ENCODE measurements around the gene C1QTNF9B.

C1QTNF9B gene

GRCh38 chr13:23858546-23858945 is 38.8 kb downstream of the C1QTNF9B start:
- no peak for TF ChIP-seq SIN3A (IDR thresholded peaks at IDR 0.05; ENCODE audit: borderline replicate concordance, insufficient read depth, low read length)
- TF ChIP-seq, protein P1, sequence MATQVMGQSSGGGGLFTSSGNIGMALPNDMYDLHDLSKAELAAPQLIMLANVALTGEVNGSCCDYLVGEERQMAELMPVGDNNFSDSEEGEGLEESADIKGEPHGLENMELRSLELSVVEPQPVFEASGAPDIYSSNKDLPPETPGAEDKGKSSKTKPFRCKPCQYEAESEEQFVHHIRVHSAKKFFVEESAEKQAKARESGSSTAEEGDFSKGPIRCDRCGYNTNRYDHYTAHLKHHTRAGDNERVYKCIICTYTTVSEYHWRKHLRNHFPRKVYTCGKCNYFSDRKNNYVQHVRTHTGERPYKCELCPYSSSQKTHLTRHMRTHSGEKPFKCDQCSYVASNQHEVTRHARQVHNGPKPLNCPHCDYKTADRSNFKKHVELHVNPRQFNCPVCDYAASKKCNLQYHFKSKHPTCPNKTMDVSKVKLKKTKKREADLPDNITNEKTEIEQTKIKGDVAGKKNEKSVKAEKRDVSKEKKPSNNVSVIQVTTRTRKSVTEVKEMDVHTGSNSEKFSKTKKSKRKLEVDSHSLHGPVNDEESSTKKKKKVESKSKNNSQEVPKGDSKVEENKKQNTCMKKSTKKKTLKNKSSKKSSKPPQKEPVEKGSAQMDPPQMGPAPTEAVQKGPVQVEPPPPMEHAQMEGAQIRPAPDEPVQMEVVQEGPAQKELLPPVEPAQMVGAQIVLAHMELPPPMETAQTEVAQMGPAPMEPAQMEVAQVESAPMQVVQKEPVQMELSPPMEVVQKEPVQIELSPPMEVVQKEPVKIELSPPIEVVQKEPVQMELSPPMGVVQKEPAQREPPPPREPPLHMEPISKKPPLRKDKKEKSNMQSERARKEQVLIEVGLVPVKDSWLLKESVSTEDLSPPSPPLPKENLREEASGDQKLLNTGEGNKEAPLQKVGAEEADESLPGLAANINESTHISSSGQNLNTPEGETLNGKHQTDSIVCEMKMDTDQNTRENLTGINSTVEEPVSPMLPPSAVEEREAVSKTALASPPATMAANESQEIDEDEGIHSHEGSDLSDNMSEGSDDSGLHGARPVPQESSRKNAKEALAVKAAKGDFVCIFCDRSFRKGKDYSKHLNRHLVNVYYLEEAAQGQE (IDR thresholded peaks at IDR 0.05; ENCODE audit: insufficient read depth in 1 of 2, low read depth in 2 of 2, low read length in 2 of 2), result no peak
- no peak for TF ChIP-seq POLR2AphosphoS5 (IDR thresholded peaks at IDR 0.05; ENCODE audit: low read depth, low read length)
- TF ChIP-seq TAF1 (IDR thresholded peaks at IDR 0.05; ENCODE audit: borderline replicate concordance, insufficient read depth, low read length), result no peak
- no peak for TF ChIP-seq FOXP2 (optimal IDR thresholded peaks at IDR 0.05; ENCODE audit: borderline replicate concordance, extremely low read depth, extremely low read length, insufficient read depth)

DNA sequence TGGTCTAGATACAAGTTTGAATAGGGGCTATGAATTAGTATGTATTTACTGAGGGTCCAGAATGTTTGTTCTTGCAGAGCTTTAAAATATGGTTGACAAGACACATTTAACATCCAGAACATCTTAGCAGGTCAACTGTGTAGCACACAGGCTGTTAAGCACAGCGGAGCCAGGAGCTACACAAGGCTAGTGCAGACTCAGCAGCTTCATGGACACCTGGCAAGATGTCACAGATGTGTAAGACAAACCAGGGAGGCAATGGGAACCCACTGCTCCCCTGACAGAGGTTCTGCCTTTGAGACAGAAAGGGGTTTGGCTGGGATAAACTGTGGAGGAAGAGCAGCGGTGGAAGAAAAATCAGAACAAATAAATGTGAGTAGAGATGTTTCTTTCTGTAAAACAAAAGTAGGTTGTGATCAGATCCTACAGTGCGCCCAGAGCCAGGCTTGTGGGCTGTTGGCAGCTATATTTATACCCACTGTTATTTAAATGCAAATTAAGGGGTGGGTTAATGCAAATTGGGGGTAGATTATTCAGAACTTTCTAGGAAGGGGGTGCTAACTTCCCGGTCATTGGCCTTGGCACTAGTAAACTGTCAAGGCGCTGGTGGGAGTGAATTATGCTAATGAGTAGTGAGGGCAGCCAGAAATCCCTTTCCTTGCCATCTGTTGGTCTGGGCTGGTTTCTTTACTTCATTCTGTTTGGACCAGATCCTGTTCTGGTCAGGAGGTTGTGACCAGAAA is 41.1 kb downstream of the C1QTNF9B start:
- no peak for TF ChIP-seq POLR2AphosphoS5 (IDR thresholded peaks at IDR 0.05; ENCODE audit: low read depth, low read length)
- TF ChIP-seq FOXP2 (optimal IDR thresholded peaks at IDR 0.05; ENCODE audit: borderline replicate concordance, extremely low read depth, extremely low read length, insufficient read depth), result no peak
- TF ChIP-seq SIN3A (IDR thresholded peaks at IDR 0.05; ENCODE audit: borderline replicate concordance, insufficient read depth, low read length), result no peak
- TF ChIP-seq TAF1 (IDR thresholded peaks at IDR 0.05; ENCODE audit: borderline replicate concordance, insufficient read depth, low read length), result no peak
- TF ChIP-seq, protein P1 (IDR thresholded peaks at IDR 0.05; ENCODE audit: insufficient read depth in 1 of 2, low read depth in 2 of 2, low read length in 2 of 2), result no peak

DNA sequence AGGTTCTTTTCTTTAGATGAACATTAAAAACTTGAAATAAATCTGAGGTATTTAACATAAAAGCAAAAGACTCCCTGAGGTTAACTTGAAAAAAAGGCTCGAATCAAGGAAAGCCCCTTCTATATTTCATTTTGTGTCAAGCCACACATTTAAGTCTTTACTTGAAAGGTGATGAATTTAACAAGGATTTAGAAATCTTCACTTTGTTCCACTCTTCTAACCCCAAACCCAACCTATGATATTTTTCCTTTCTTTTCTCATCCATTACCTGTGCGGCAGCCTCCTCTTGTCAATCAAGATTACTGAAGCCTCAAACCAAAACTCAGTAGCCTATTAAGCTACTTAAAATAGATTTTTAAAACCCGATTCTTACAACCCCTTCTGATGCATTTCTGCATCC is 41.9 kb downstream of the C1QTNF9B start:
- TF ChIP-seq TAF1 (IDR thresholded peaks at IDR 0.05; ENCODE audit: borderline replicate concordance, insufficient read depth, low read length) (no peak), SIN3A (IDR thresholded peaks at IDR 0.05; ENCODE audit: borderline replicate concordance, insufficient read depth, low read length) (no peak), POLR2AphosphoS5 (IDR thresholded peaks at IDR 0.05; ENCODE audit: low read depth, low read length) (no peak), FOXP2 (optimal IDR thresholded peaks at IDR 0.05; ENCODE audit: borderline replicate concordance, extremely low read depth, extremely low read length, insufficient read depth) (no peak)
- TF ChIP-seq, protein P1 (IDR thresholded peaks at IDR 0.05; ENCODE audit: insufficient read depth in 1 of 2, low read depth in 2 of 2, low read length in 2 of 2), result no peak

DNA sequence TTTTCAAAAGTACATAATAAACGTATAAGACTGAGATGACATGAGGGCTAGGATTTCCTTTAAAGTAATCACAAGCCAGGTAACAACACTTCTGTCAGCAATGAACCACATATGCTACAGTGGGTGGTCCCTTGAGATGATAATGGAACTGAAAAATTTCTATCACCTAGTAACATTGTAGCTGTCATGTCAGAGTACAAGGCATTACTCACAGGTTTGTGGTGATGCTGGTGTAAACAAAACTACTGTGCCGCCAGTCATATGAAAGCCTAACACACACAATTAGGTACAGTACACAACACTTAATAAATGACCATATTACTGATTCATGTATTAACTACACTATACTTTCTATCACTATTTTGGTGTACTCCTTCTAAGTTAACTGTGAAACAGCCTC is 45.0 kb downstream of the C1QTNF9B start:
- TF ChIP-seq SIN3A (IDR thresholded peaks at IDR 0.05; ENCODE audit: borderline replicate concordance, insufficient read depth, low read length), result no peak

DNA sequence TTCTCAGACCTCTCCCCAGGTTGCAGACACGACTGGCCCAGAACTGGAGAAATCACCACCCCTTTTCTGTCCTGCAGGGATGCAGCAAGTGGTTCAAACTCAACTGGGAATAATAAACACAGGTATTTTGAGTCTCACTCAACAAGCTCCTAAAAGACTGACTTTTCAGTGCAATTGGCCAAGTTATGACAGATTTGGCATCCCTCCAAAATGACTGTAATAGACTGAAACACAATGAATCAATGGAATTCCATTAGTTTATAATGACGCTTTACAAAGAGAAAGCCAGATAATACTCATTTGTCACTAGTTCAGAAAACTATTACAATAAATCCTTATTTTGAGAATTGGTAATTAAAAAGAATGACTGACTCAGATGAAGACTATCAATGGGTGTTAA is 46.2 kb downstream of the C1QTNF9B start:
- TF ChIP-seq, protein P1 (IDR thresholded peaks at IDR 0.05; ENCODE audit: insufficient read depth in 1 of 2, low read depth in 2 of 2, low read length in 2 of 2), result no peak
- TF ChIP-seq POLR2AphosphoS5 (IDR thresholded peaks at IDR 0.05; ENCODE audit: low read depth, low read length) (no peak), FOXP2 (optimal IDR thresholded peaks at IDR 0.05; ENCODE audit: borderline replicate concordance, extremely low read depth, extremely low read length, insufficient read depth) (no peak), SIN3A (IDR thresholded peaks at IDR 0.05; ENCODE audit: borderline replicate concordance, insufficient read depth, low read length) (no peak), TAF1 (IDR thresholded peaks at IDR 0.05; ENCODE audit: borderline replicate concordance, insufficient read depth, low read length) (no peak)

Measured in PFSK-1 (cell line).